H7 (cell line): ENCODE results near the gene MYO10. TPM values are rescaled to one million over a fixed set of nuclear protein-coding genes. Genes with fewer than 3 reads are reported as not detected.
A peak's percentile ranks its signal among the peaks of the same experiment; 100 is the strongest.
"Not testable (repeated sequence)": the region's sequence is repeated elsewhere in the genome, so short reads cannot be mapped to it uniquely, and the experiment has no call there.

Experiments used
- DNase-seq: peaks from one replicate; pipeline ENCODE4 v3.0.0; 2012
- H3K27me3 ChIP-seq: 2 replicates; pipeline ENCODE4 v1.6.0; 2011; ENCODE audit warnings: mild to moderate bottlenecking, low read length; ENCODE audit not compliant: control insufficient read depth, insufficient read depth
- H3K36me3 ChIP-seq: replicated peaks from 2 replicates; pipeline ENCODE4 v1.5.1; 2011; ENCODE audit warnings: low read length; ENCODE audit not compliant: control insufficient read depth, insufficient read depth
- H3K4me3 ChIP-seq: 2 replicates; pipeline ENCODE4 v1.5.1; 2011; ENCODE audit warnings: low read depth, mild to moderate bottlenecking, control low read depth, low read length, moderate library complexity; ENCODE audit not compliant: insufficient read depth
- total RNA-seq: library from RNA; depleted of rRNA; stranded (reverse); fragments of >200 nt; shearing (Covaris generic); gene quantifications from 2 replicates; pipeline ENCODE4 v1.2.3, GENCODE V29; 2014

The MYO10 gene
- total RNA-seq, 1 experiment from 2014 or later = 36.3 TPM

GRCh38 chr5:16776611-16777251 lies 159.4 kb downstream of the MYO10 start:
- Histone ChIP-seq H3K4me3 (no peak overlapping the region), H3K27me3 (no peaks in the 10 kb centered on the region), H3K36me3 (no peaks in the 10 kb centered on the region)
- DNase-seq = peak; percentile 70

- no peak for DNase-seq
- Histone ChIP-seq H3K36me3 (no peaks in the 10 kb centered on the region), H3K27me3 (no peaks in the 10 kb centered on the region), H3K4me3 (no peak overlapping the region)
These were observed 161.3 kb downstream of the MYO10 start for GRCh38 chr5:16774806-16775205.

GRCh38 chr5:16773991-16774390 lies 162.1 kb downstream of the MYO10 start:
- DNase-seq = no peak
- H3K4me3 ChIP-seq = no peak overlapping the region
- H3K27me3 ChIP-seq = no peaks in the 10 kb centered on the region
- H3K36me3 ChIP-seq = no peaks in the 10 kb centered on the region

- no peak overlapping the region for H3K4me3 ChIP-seq
- no peaks in the 10 kb centered on the region for H3K27me3 ChIP-seq
- no peak for DNase-seq
- H3K36me3 ChIP-seq = no peaks in the 10 kb centered on the region
These were observed 163.5 kb downstream of the MYO10 start for GRCh38 chr5:16772556-16772955.

- H3K36me3 ChIP-seq = no peaks in the 10 kb centered on the region; the same call in 1 of the 2 replicates
These were observed 167.9 kb downstream of the MYO10 start for GRCh38 chr5:16768184-16768583.

GRCh38 chr5:16763211-16763610 lies 172.9 kb downstream of the MYO10 start:
- no peak for DNase-seq
- no peaks in the 10 kb centered on the region for H3K27me3 ChIP-seq
- no peak overlapping the region for H3K4me3 ChIP-seq
- peaks cover 5% of the 10 kb centered on the region for H3K36me3 ChIP-seq

More at GRCh38 chr5:16768184-16768583, 167.9 kb downstream of the MYO10 start:
- DNase-seq = no peak
- Histone ChIP-seq H3K27me3 (no peaks in the 10 kb centered on the region), H3K4me3 (no peak overlapping the region)

GRCh38 chr5:16759147-16759773 lies 176.8 kb downstream of the MYO10 start:
- DNase-seq = no peak
- Histone ChIP-seq H3K27me3 (no peaks in the 10 kb centered on the region), H3K36me3 (peaks cover 5% of the 10 kb centered on the region), H3K4me3 (no peak overlapping the region)

GRCh38 chr5:16757989-16758501 lies 178.0 kb downstream of the MYO10 start:
- DNase-seq = no peak
- Histone ChIP-seq H3K36me3 (peaks cover 5% of the 10 kb centered on the region), H3K4me3 (no peak overlapping the region)

GRCh38 chr5:16757577-16757976 lies 178.5 kb downstream of the MYO10 start:
- H3K36me3 ChIP-seq, H3K27me3 ChIP-seq, H3K4me3 ChIP-seq, DNase-seq: not testable (repeated sequence)

More at GRCh38 chr5:16757989-16758501, 178.0 kb downstream of the MYO10 start:
- H3K27me3 ChIP-seq = no peaks in the 10 kb centered on the region

- no peaks in the 10 kb centered on the region for H3K27me3 ChIP-seq
- peaks cover 2% of the 10 kb centered on the region; the same call in 1 of the 2 replicates for H3K36me3 ChIP-seq
- no peak for DNase-seq
- H3K4me3 ChIP-seq = no peak overlapping the region
These were observed 178.9 kb downstream of the MYO10 start for GRCh38 chr5:16757146-16757545.

- no peaks in the 10 kb centered on the region for H3K27me3 ChIP-seq
- no peak for DNase-seq
- H3K4me3 ChIP-seq = no peak overlapping the region
- peaks cover 2% of the 10 kb centered on the region; the same call in 1 of the 2 replicates for H3K36me3 ChIP-seq
These were observed 179.4 kb downstream of the MYO10 start for GRCh38 chr5:16756692-16757091.

- Histone ChIP-seq H3K36me3 (peaks cover 2% of the 10 kb centered on the region; the same call in 1 of the 2 replicates), H3K4me3 (no peak overlapping the region), H3K27me3 (no peaks in the 10 kb centered on the region)
- DNase-seq = no peak
These were observed 180.4 kb downstream of the MYO10 start for GRCh38 chr5:16755641-16756040.

- no peaks in the 10 kb centered on the region for H3K36me3 ChIP-seq
- no peak overlapping the region for H3K4me3 ChIP-seq
- DNase-seq = peak; percentile 64
- H3K27me3 ChIP-seq = no peaks in the 10 kb centered on the region
These were observed 181.5 kb downstream of the MYO10 start for GRCh38 chr5:16754601-16755000.

GRCh38 chr5:16754086-16754485 lies 182.0 kb downstream of the MYO10 start:
- no peak overlapping the region for H3K4me3 ChIP-seq
- H3K36me3 ChIP-seq = no peaks in the 10 kb centered on the region
- H3K27me3 ChIP-seq = no peaks in the 10 kb centered on the region
- no peak for DNase-seq

- Histone ChIP-seq H3K4me3 (no peak overlapping the region), H3K36me3 (no peaks in the 10 kb centered on the region), H3K27me3 (no peaks in the 10 kb centered on the region)
- no peak for DNase-seq
These were observed 185.6 kb downstream of the MYO10 start for GRCh38 chr5:16750445-16750844.
